ENCODE measurements around the gene MPND. TPM values are rescaled to one million over a fixed set of nuclear protein-coding genes. Genes with fewer than 3 reads are reported as not detected.

Gene MPND
- total RNA-seq, 6 experiments from 2014 or later: 6.4 to 21.7 (median 19.6) TPM

DNA sequence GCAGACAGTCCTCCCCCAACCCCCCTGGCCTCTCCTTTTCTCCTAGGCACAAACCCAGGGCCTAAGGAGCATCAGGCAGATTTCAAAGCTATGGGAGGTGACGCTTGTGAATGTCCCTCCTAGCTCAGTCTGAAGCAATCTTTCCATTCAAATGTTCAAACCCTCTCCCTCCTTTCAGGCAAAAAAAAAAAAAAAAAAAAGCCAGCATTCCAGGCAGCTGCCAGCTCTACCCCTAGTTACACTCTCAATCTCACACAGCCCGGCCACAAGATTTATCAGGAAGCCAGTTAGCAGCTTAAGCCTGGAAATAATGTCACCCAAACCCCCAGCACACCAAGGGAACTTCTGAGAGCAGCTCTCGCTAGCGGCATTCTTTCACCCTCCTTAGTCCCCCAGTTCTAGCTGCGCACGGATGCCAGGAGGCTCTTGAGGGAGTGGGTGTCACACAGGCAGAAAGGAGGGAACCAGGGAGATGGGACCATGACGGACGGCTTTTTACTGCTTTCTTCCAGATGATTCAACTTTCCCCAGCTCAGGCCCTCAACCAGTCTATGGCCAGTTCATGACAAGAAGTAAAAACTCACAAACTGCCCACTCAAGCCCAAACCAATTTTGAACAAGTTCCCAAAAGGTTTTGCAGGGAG lies 50.7 kb downstream of the MPND start:
- Histone ChIP-seq H3K27me3 (no peaks in the 10 kb centered on the region), H3K4me1 (peaks cover 0 to 79% (median 42%) of the 10 kb centered on the region in 4 donors), H3K4me3 (no peak overlapping the region), H3K36me3 (peaks cover 0 to 17% (median 6%) of the 10 kb centered on the region in 4 donors), H3K27ac (no peak overlapping the region), H3K9me3 (no peaks in the 10 kb centered on the region)
- WGBS (ENCODE audit: insufficient coverage, low coverage, low lambda C conversion rate, missing lambda C conversion rate): 47% methylated on average over 5 of the region's 8 CpGs
- DNase-seq (peak in 1 of 3 donors; percentile 1), ATAC-seq (no peak)
- intact Hi-C loops (cut with DNase I): loop anchor here in 1 of 2 donors (10.0 kb wide), 1 partner anchor 59 kb away; the partner anchor contains the start of gene STAP2
- TF ChIP-seq, protein P1, sequence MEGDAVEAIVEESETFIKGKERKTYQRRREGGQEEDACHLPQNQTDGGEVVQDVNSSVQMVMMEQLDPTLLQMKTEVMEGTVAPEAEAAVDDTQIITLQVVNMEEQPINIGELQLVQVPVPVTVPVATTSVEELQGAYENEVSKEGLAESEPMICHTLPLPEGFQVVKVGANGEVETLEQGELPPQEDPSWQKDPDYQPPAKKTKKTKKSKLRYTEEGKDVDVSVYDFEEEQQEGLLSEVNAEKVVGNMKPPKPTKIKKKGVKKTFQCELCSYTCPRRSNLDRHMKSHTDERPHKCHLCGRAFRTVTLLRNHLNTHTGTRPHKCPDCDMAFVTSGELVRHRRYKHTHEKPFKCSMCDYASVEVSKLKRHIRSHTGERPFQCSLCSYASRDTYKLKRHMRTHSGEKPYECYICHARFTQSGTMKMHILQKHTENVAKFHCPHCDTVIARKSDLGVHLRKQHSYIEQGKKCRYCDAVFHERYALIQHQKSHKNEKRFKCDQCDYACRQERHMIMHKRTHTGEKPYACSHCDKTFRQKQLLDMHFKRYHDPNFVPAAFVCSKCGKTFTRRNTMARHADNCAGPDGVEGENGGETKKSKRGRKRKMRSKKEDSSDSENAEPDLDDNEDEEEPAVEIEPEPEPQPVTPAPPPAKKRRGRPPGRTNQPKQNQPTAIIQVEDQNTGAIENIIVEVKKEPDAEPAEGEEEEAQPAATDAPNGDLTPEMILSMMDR (IDR thresholded peaks at IDR 0.05): no peak

DNA sequence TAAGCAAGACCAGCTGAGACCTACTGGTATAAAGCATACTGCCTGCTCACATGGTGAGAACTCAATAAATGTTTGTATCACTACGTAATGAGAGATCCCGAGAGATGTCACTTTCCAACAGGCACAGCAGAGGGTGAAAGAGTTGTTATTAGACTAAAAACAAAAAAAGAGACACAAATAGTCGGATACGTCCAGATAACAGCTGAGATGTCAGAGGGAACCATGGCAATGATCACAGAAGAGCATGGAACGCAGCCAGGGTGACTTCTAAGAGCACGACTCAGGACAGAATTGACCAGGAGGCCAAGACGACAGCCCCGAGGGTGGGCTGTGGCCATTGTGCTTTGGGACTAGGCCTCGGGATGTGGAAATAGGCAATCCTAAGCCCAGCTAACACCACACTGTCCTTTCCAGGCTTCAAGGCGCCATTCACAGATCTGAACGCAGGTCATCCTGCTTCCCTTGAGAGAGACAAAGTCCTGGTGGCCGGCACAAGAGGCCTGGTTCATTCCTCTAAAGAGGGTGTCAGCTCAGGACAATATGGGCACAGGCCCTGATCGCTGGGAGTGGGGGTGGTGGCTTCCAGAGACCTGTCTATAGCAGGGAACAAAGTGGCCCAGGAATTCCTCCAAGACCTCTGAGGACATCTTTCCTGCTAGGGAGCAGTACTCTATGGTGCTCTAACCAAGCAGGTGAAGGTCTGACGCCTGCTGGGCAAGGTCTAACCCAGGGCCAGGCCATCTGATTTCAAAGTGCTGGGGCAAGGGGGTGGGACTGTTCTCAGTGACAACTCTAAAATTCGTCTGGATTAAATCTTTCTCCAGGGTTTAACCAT lies 53.8 kb downstream of the MPND start:
- intact Hi-C loops (cut with DNase I): loop anchor here in 1 of 2 donors (10.0 kb wide), 1 partner anchor 62 kb away; the partner anchor contains the start of gene STAP2
- H3K36me3 ChIP-seq: peaks cover 0 to 17% (median 6%) of the 10 kb centered on the region in 4 donors
- TF ChIP-seq, protein P1 (IDR thresholded peaks at IDR 0.05): no peak
- TF ChIP-seq POLR2A (IDR thresholded peaks at IDR 0.05): no peak
- peaks cover 0 to 50% (median 20%) of the 10 kb centered on the region in 4 donors for H3K4me1 ChIP-seq
- DNase-seq: peak in 2 of 3 donors; percentile 20 to 52
- H3K27ac ChIP-seq: peak overlapping the region; percentile 15 to 56 (median 17)
- H3K27me3 ChIP-seq: no peaks in the 10 kb centered on the region
- 18% methylated on average over 12 of the region's 15 CpGs for WGBS (ENCODE audit: insufficient coverage, low coverage, low lambda C conversion rate, missing lambda C conversion rate)
- ATAC-seq: no peak
- H3K9me3 ChIP-seq: no peaks in the 10 kb centered on the region
- H3K4me3 ChIP-seq: no peak overlapping the region

DNA sequence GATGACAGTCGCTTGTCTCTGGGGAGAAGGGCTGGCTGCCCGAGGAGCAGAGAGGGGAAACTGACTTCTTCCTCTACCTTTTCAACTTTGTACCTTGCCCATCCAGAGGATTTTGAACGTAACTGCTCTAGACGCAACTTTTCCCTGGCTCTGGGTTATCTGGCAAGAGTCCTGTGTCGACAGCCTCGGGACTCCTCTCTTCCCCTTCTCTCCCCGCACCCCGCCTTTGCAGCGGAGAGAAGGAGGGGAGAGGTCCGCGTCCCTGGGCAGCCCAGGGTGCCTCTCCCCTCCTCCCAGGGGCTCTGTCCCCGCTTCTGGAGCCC lies 56.4 kb downstream of the MPND start:
- intact Hi-C loops (cut with DNase I): loop anchor here (10.0 kb wide), 2 partner anchors 55 to 65 kb away; partner anchors contain the start of genes STAP2 (in 1 of the 2) and UBXN6 (in 1 of the 2)
- TF ChIP-seq, protein P1 (IDR thresholded peaks at IDR 0.05): no peak
- no peak for TF ChIP-seq POLR2A (IDR thresholded peaks at IDR 0.05)
- 0% methylated on average over 3 of the region's 12 CpGs for WGBS (ENCODE audit: insufficient coverage, low coverage, low lambda C conversion rate, missing lambda C conversion rate)
- no peaks in the 10 kb centered on the region for H3K9me3 ChIP-seq
- no peaks in the 10 kb centered on the region for H3K27me3 ChIP-seq
- H3K4me3 ChIP-seq: peak overlapping the region; percentile 93 to 100 (median 99)
- H3K27ac ChIP-seq: peak overlapping the region; percentile 88 to 97 (median 97)
- H3K4me1 ChIP-seq: peaks cover 0 to 36% (median 15%) of the 10 kb centered on the region in 4 donors
- DNase-seq: no peak
- peaks cover 0 to 14% (median 6%) of the 10 kb centered on the region in 4 donors for H3K36me3 ChIP-seq
- peak; percentile 5 to 25 (median 17) for ATAC-seq

GRCh38 chr19:4400135-4400936 lies 57.0 kb downstream of the MPND start, which contains the start of gene SH3GL1:
TSS of gene SH3GL1 (minus strand) at chr19:4400547. CDS start at chr19:4400368, 179 bp downstream.
- intact Hi-C loops (cut with DNase I): loop anchor here in 1 of 2 donors (10.0 kb wide), 1 partner anchor 54 kb away; the partner anchor contains the start of gene UBXN6
- H3K4me1 ChIP-seq: peaks cover 0 to 36% (median 13%) of the 10 kb centered on the region in 4 donors
- 0% methylated on average over 6 of the region's 90 CpGs for WGBS (ENCODE audit: insufficient coverage, low coverage, low lambda C conversion rate, missing lambda C conversion rate)
- H3K36me3 ChIP-seq: peaks cover 0 to 9% (median 3%) of the 10 kb centered on the region in 4 donors
- ATAC-seq (peak; percentile 68 to 77 (median 72)), DNase-seq (peak; percentile 92 to 94 (median 94))
- H3K27ac ChIP-seq: peak within 1 kb of the TSS; percentile 88 to 97 (median 97)
- H3K4me3 ChIP-seq: peak within 1 kb of the TSS; percentile 93 to 100 (median 99)
- TF ChIP-seq, protein P1 (IDR thresholded peaks at IDR 0.05): peak; percentile 92 to 99 (median 96)
- TF ChIP-seq POLR2A (IDR thresholded peaks at IDR 0.05): peak; percentile 94
- H3K27me3 ChIP-seq: no peaks in the 10 kb centered on the region
- no peaks in the 10 kb centered on the region for H3K9me3 ChIP-seq
